Heart left ventricle (tissue), 13 donors: ENCODE measurements around the gene COMTD1.

ENCODE experiments used
- POLR2A ChIP-seq, 2 donors: fragments of 450-650 bp; IDR thresholded peaks; one replicate each; pipeline ENCODE4 v1.6.1; 2017; ENCODE audit warnings: antibody characterized with exemption in 2 of 2, mild to moderate bottlenecking in 2 of 2, moderate library complexity in 2 of 2
- TF ChIP-seq, protein P1 (sequence below), 12 donors: fragments of 200-600 bp; sonication (generic) in 4 of 12; IDR thresholded peaks; one replicate each; pipeline versions ENCODE4 v1.5.0 to v1.8.0; 2018 to 2022; ENCODE audit warnings: antibody characterized with exemption in 12 of 12, mild to moderate bottlenecking in 5 of 12
- donor health status: ischemic (EF 13 %, LVEDD 7.1; RV severe dilation, severe dysfunction).
- donor health status: DM: no; HTN: yes; CAD: no.
- donor health status: DM: no; HTN: no; CAD: no.
- donor health status: ischemic (EF 25% LVEDD 6.9; RV normal size, moderate dysfunction).
- donor health status: ischemic (EF 25% LVEDD 5.7; RV mildly dilated, moderate dysfunction).
- donor health status: ischemic (EF 35%, LVEDD 5.7; RV mildly dilated, moderate dysfunction).
- donor health status: nonischemic (EF 11% LVEDD 7.7; RV severe dilation, severe dysfunction).
- donor health status: DM: yes; HTN: yes; CAD: no.
- donor health status: PGD.
- donor health status: ischemic (EF 29% LVEDD 5.4; RV normal size, mild dysfunction).
- donor health status: nonischemic (EF 23%, LVEDD 6.1; RV moderate dilation, normal function).

DNA sequence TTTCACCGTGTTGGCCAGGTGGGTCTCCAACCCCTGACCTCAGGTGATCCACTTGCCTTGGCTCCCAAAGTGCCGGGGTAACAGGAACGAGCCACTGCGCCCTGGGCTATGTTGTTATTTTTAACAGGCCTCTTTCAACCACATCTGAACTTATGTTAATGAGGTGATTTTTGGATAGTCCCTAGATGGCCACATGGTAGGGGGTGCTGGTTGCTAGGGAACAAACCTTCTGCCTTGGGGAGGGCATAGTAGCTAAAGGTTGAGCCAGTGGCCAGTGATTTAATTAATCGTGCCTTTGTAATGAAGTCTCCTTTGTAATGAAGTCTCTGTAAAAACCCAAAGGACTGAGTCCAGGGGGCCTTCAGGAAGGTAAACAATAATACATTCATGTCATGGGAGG lies 9.1 kb downstream of the COMTD1 start:
- TF ChIP-seq, protein P1, sequence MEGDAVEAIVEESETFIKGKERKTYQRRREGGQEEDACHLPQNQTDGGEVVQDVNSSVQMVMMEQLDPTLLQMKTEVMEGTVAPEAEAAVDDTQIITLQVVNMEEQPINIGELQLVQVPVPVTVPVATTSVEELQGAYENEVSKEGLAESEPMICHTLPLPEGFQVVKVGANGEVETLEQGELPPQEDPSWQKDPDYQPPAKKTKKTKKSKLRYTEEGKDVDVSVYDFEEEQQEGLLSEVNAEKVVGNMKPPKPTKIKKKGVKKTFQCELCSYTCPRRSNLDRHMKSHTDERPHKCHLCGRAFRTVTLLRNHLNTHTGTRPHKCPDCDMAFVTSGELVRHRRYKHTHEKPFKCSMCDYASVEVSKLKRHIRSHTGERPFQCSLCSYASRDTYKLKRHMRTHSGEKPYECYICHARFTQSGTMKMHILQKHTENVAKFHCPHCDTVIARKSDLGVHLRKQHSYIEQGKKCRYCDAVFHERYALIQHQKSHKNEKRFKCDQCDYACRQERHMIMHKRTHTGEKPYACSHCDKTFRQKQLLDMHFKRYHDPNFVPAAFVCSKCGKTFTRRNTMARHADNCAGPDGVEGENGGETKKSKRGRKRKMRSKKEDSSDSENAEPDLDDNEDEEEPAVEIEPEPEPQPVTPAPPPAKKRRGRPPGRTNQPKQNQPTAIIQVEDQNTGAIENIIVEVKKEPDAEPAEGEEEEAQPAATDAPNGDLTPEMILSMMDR (IDR thresholded peaks at IDR 0.05) = no peak
- no peak for TF ChIP-seq POLR2A (IDR thresholded peaks at IDR 0.05)
